Activated T-cell treated with anti-CD3 and anti-CD28 coated beads, Interleukin-2, amount 50 U/mL, for 1 hour (primary cell): ENCODE results near the gene NR2F1-AS1.

Experiments
- DNase-seq: peaks from one replicate; pipeline ENCODE4 v3.0.0-alpha.2; 2020

Gene NR2F1-AS1

DNA sequence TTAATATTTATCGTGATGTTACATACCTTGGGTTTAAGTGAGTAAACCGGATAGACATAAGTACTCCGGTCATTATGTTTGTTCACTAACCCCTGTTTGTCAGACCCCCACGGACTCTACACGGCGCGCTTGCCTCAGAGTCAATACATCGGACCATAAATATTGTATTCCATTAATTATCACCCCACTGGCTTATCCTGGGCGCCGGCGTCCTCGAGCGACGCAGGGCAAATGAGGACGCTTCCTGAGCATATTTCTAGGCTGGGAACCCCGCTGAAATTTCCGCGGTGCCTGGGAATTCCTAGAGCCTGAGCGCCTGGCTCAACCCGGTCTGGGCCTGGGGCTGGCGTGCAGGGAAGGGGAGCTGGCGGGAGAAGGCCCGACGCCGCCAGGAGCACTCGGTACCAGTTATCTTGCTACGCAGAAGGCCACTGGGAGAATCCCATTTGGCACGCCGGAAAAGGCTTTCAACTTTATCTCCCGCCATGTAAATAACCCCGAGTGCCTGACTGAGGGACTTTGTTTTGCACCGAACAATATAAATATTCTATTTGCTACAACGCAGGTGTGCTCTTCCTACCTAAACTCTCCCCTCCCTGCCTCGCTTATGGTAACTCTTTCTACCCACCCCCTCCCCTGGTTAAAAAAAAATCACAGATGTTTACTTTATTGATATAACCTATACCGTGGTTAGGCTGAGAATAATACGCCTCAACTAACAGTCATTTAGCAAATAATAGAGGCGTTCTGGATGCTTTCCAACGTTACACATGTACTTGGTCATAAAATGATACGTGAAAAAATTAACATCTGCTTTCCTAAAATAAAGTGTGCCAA is 21.4 kb upstream of the NR2F1-AS1 start:
- DNase-seq: no peak

DNA sequence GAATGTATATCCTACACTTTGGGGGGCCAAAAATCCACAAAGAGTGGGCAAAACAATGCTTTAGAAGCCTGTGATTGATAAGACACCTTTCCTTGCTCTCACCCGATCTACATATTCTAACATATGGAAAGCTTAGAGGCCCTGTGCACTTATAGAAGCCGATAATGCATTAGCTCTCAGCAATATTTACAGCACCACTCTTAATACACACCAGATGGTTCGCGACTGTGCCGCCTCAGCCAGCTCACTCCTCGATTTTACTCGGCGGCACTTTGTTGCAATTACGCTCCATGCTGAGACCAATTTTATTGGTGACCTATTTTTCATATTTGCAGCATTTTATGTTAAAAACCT is 20.8 kb upstream of the NR2F1-AS1 start:
- DNase-seq: no peak

DNA sequence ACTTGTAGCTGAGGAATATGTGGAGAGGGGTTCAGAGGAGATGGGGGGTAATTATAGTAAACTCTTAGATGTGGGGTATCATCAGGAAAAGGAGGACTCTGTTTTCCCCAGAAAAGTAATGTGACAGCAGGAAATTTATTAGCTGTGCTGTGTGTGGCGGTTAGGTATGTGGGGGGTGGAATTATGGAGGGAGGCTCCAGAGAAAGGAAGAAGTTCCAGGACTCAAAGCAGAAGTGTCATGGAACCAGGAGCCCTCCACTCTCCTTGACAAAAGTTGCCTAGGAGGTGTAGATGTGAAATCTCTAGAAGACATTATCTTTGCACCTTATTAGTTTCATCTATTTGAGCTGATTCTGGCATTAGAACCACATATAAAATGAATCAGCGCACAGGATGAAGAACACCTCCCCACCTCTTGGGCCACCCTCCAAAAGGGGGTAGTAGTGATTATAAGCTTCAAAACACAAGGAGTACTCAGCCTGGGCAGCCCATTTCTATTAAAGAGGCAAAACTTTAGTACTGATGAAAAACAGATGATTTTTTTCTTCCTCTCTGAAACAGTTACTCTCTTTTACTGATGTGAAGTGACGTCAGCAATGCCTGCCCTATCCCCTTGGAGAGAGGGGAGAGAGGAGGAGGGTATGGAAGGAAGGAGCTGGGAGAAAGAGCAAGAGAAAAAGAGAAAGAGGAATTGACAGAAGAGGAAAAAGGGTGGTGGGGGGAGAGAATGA is 20.2 kb upstream of the NR2F1-AS1 start:
- no peak for DNase-seq

DNA sequence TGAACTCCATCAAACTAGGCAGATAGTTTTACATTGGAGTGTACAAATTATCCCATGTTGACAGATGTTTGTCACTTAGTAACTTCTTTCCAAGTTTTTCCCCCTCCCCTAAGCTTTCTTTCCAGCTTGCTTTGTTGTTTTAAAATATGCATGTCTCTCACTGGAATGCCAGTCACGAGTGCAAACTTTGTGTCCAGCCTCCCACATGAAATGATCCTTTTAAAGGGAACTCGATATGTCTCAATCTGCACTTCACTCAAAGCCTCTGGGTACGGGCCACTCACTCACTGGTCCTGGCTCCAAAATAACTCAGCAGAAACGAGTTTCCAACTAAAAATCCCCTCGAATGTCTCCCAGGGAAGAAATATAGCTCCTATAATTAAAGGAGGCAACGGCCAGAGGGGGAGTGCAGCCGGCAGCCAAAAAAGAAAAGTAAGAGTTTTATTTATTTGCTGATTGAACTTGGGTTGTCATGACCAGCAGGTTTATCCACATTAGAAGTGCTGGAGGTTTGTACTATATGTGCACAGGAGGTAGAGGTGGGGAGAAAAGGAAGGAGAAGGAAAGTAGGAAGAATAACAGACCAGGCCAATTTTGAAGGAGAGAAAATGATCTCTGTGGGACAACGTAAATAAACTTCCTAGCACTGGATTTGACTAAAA is 19.5 kb upstream of the NR2F1-AS1 start:
- DNase-seq: no peak

DNA sequence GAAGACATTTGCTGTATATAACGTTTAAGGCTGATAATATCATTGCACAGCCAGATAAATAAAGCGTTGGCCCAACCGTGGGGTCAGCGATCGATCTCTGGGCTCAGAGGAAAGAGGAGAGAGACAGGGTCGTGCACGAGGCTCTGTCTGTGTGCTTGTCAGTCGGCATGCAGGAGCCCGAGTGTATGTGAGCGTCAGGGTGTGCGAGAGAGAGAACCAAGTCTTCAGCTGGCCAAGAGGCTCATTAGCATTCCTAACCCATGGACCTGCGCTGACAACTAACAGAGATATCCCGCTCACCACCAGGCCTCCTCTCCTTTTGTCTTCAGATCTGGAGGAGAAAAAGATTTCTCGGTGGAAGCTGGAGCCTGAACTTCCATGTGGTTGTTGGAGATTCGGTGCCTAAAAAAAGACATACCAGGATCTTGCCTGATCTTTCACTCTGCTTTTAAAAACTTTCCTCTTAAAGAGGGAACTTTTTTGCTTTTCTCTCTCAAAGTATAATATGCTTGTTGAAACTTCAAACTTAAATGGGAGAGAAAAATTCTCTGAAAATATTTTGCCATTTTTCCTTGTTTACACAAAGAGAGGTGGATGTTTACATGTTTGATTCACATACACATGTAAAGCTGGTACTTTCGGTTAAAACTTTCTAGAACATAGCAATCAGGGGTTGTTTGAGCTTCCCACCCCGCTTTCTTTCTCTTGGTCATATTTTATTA is 18.5 kb upstream of the NR2F1-AS1 start:
- no peak for DNase-seq

DNA sequence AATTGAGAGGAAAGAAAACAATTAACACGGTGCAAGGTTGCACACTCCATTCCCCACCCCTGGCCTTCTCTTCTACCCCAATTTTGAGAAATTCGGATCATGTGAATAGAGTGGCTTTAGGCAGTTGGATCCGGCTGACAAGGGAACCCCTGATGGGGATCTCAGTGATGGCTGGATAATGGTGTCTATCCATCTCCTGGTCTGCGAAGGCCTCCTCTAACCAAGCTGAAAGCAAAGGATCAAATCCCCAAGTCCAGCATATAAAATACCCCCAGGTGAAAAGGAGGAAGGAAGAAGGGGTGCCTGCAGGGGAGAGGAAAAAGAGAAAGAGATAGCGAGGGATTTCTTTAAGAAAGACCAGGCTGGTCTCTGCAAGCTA is 18.0 kb upstream of the NR2F1-AS1 start:
- DNase-seq: no peak

DNA sequence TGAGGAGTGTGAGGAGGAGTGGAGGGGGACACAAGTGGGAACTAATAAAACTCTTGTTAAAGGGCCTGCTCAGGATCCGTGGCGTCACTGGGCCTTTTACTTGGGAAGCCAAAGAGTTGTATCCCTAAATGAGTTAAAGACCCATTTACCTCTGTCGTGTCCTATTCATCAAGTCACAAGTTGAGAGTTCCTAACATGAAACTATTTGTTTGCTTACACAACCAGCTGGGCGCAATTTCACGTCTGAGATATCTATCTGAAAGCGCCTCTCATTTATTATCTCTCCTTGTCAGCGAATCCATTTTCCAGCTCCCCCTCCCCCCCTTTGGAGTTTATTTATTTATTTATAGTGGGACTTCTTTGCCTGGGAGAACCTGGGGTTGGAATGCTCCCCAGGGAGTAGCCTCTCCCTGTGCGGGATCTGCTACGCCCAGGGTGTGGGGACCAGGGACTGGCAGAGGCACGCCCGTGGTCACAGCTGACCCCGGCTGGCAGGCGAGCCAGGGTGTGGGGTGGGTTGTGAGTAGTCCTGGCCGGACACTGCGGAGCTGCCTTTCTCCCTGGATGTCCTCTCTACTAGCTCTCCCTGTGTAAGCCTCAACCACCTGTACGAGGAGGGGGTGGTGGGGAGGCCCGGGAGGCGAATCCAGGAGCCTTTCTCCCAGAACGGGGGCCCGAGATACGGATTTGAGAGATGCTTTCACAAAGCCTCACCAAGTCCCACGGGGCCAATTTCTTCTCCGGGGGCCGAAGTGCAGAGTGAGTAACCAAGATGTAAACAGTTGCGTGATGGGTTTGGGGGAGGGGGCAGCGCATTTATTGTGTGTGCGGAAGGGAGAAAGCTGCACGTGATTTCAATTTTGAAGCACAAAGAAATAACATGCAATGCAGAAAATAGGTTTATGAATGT is 17.3 kb upstream of the NR2F1-AS1 start:
- no peak for DNase-seq

DNA sequence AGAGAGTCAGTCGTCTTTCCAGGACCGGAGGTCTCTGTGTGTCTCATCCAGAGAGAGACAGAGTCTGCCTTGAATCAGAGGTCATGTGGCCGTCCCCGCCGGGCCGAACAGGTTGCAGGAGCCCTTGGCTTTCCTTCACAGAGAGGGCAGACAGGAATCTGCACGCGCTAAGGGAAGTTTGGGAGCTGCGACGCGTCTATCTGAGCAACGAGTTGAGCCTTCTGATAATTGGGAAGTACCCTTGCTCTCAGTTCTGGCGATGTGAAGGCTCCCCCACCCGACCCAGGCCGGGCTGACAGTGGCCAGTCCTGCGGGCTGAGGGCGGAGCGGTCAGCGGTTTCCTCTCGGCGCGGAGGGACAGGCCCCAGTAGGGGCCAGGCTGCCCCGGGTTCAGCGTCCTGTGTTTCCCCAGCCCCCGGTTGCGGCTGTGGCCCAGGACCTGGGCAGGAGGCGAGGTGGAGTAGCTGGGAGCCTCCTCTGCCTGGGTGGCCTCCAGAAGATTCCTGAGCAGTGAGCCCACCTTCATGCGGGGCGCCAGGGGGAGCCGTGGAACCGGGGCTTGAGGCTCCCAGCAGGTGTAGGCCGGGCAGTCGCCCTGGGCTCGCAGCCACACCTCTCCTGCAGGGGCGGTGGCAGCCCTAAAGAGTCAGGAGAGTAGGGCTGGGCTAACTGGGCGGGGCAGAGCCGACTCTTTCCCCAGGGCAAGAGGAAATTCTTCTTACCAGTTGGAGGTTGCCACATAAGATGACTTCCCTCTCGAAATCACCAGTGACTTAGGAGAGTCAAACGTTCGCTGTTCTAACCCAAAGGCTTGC is 15.9 kb upstream of the NR2F1-AS1 start:
- DNase-seq: no peak

DNA sequence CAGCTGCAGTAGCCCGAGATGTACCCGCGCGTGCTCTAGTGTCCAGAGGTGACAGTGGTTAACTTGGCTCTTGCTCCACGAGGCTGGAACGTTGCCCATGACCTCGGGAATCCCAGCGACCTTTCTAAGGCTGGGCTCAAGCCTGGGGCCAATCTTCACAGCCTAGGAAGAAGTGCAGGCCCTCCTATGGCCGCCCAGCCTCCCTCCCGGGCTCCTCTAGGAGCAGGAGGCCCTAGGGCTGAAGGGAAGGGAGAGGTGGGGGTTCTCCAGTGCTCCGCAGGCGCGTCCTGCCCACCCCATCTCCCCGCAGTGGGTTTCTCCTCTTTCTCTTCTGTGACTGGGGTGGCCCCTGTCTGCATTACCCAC is 15.3 kb upstream of the NR2F1-AS1 start:
- no peak for DNase-seq

DNA sequence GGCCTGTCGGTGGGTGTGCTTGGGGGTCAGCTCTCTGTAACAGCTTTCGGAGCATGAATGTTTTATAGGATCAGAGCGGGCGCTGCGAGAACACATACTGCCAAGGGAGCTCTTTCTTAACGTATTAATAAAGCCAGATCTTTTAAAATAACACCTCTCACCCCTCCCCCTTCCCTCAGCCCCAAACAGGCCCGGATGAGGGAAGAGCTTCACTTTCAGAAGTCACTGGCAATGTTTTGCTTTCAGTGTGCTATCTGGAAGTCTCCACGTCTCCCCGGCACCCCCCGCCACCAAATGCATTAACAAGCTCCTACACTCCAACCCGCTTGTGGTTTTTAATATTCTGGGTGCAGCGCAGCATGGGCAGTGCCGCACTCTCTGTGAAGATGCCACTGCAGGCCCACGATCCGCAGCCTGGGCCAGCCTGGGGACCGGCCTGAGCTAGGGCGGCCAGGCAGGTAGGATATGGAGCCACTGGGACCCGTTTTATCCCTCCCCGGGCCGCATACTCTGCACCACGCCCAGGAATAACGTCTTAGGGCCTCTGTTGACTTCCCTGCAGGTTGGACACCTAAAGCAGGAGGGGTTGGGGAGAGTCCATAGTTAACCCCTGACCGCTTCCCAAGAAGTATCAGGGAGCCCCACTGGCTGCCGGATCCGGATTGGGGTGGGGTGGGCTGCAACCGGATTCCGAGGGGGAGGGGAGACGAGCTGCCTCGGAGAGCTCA is 14.6 kb upstream of the NR2F1-AS1 start:
- DNase-seq: no peak

DNA sequence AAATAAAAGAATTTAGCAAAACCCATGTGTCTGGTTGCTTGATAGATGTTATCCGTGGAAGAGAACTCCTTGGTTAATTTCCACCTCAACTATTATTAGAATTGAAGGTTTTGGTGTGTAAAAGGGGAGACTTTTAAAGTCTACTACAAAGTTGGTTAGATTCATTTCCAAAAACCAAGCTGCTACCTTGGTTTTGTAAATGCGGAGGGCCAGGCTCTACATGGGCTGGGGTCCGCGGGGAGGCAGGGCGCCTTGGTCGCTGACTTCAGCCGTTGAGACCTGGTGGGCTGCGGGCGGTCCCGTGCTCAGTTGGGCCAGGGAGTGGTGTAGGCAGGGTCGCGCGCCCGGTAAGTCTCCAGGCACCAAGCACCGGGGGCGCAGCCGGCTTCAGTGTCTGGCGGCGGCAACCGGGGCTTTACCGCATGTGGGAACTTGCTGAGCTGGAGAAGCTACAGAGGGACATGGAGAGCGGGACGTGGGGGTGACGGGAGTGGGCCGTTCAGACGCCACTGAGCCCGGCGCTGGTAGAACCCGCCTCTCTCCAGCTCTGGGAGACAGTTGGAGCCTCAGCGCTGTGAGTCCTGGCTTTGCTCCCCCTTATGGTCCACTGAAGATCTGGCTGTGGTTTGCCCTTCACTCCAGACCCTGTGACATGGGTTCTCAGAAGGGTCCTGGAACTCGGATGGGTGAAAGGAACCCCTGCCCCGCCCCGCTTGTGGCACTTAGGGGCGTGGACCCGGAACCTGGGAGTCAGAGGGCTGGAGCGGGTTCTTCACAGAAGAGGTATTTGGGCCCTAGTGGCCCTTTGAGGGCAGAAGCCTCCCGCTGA is 13.8 kb upstream of the NR2F1-AS1 start:
- DNase-seq: no peak

DNA sequence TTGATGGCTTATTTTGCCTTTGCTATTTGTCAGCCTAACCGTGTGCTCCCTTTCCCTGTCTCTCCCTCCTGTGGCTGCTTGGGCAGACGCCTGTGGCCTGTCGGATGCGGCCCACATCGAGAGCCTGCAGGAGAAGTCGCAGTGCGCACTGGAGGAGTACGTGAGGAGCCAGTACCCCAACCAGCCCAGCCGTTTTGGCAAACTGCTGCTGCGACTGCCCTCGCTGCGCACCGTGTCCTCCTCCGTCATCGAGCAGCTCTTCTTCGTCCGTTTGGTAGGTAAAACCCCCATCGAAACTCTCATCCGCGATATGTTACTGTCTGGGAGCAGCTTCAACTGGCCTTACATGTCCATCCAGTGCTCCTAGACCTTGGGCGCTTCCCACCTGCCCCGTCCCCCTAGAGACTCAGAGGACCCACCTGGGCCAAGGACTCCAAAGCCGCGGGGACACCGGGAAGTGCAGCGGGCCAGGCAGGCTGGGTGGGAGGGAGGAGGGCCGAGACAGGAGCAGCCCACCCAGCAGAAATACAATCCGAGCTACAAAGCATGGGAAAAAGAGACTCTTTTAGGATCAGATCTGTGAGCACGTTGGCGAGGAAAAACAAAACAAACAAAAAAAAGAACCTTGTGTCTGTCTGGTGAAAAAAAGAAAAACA is 12.6 kb upstream of the NR2F1-AS1 start:
- no peak for DNase-seq

DNA sequence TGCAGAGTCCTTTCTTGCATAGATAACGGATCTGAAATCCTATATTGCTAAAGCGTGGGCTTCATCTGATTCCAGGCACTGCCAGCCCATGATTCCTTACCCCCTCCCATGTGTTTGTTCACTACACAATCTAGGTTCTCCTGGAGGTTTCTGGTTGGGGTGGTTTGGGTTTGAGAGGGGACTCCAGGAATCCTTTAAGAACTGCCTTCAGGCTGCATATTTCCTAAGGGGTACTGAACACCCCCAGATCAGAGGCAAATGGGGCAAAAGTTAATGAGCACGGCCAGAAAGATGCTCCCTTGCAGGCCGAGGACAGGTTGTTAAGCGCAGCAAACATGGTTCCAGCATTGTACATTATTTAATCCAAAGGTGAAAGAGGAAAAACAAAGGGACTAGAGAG is 11.9 kb upstream of the NR2F1-AS1 start:
- DNase-seq: no peak

DNA sequence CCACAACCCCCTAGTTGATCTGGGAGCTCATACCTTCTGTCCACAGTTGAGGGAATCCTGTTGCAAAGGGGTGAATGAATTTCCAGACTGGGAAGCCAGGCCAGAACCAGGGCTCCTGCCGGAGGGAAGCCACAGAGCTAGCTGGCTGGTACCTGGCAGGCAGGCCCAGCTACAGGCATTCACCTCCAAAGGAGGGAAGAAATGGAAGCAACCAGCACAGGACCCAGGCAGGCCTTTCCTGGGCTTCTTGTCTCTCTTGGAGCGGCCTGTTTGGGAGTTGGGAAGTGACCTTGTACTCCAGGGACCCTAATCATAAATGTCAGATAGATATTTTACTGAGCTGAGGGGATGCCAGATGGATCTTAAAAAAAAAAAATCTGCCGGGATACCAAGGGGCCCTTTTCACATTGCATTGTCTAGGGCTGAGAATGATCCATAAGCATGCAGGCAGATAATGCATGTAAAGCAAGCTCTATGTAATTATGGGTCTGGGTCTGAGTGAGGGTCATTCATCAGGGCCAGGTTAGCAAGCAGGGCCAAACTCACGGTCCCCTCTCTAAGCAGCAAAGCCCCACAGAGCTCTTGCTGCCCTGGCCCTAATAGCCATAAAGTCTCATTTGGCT is 10.4 kb upstream of the NR2F1-AS1 start:
- DNase-seq: no peak

DNA sequence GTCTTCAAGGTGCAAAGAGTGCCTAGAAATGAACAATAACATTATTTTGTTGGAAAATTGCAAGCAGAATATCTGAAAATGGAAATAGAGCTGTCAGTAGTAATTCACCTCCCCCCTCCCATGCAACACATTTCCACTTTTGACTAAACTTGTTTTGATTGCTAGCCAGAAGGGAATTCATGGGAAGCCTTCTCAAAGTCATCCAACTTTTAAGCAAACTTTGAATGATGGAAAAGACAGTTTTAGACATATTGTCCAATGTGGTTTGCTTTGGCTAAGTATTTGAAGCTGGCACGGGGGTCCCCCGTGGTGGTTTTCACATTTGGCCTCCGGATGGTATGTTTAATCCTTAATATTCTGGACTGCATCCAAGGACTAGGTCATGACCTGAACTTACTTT is 9.5 kb upstream of the NR2F1-AS1 start:
- DNase-seq: no peak

DNA sequence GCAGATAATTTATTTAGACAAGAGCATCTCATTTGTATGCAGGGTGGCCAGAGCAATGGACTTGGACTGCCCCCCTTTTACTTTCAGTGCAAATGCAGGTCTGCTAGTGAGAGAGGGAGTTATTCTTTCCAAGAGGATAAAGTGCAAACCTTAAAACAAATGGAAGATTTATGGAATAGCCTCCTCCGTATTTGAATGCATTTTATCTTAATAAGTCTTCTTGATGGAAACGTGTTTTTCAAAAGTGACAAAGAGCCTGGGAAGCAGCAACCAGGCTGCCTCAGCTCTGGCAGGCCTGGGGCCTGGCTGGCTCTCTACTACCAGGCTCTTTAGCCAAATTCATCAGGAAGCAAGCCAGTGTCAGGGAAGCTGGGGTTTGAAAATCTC is 8.8 kb upstream of the NR2F1-AS1 start:
- no peak for DNase-seq

DNA sequence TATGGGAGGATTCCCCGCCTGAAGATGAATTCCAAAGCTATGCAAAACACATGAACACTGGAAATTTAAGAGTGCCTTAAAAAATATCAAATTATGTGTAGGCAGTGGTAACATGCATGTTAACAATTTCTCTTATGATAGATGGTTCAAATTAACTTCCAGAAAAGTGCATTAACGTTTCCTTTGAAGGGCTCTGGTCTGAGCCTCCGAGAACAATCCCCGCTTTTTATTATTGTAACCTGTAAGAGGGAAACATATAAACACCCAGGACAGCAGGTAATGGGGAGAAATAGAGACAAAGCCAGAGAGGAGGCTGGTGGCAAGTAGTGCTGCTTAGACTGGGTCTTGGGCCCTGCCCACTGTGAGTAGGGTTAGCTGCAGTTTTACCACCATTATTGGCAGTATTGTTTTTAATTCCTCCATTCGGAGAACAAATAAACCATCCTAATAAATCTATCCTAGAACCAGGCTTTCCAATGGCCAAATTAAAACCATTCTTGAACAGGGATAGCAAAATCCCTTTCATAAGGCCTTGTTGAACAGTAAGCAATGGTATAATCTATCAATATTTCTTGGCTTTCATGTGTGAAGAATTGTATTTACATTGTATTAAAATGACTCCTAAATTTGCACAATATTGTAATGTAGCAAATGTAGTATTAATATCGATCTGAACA is 8.3 kb upstream of the NR2F1-AS1 start:
- no peak for DNase-seq
